Globus pallidus (tissue), 1 donor: ENCODE data around the gene ELK4.

ENCODE experiments used
- DNase-seq: peaks from one replicate; pipeline ENCODE4 v3.0.0-alpha.2; 2015; ENCODE audit warnings: low spot score

Gene ELK4

GRCh38 chr1:205580923-205581180 lies 51.0 kb downstream of the ELK4 start:
- no peak for DNase-seq

GRCh38 chr1:205580140-205580922 lies 51.5 kb downstream of the ELK4 start:
- DNase-seq: no peak

GRCh38 chr1:205579711-205580110 lies 52.1 kb downstream of the ELK4 start:
- no peak for DNase-seq

- DNase-seq: no peak
Observed at GRCh38 chr1:205578780-205579571, 52.8 kb downstream of the ELK4 start.

GRCh38 chr1:205577874-205578658 lies 53.7 kb downstream of the ELK4 start:
- no peak for DNase-seq

GRCh38 chr1:205576805-205577761 lies 54.7 kb downstream of the ELK4 start:
- DNase-seq: no peak

- DNase-seq: no peak
Observed at GRCh38 chr1:205576011-205576410, 55.8 kb downstream of the ELK4 start.

- no peak for DNase-seq
Observed at GRCh38 chr1:205575294-205575885, 56.4 kb downstream of the ELK4 start.

GRCh38 chr1:205572421-205572820 lies 59.4 kb downstream of the ELK4 start:
- no peak for DNase-seq

- DNase-seq: no peak
Observed at GRCh38 chr1:205571747-205572146, 60.1 kb downstream of the ELK4 start.

- DNase-seq: no peak
Observed at GRCh38 chr1:205570796-205571537, 60.8 kb downstream of the ELK4 start.

GRCh38 chr1:205570173-205570501 lies 61.7 kb downstream of the ELK4 start:
- DNase-seq: no peak

GRCh38 chr1:205569411-205570172 lies 62.2 kb downstream of the ELK4 start:
- DNase-seq: no peak

GRCh38 chr1:205568469-205569361 lies 63.1 kb downstream of the ELK4 start:
- no peak for DNase-seq

- DNase-seq: no peak
Observed at GRCh38 chr1:205568135-205568468, 63.7 kb downstream of the ELK4 start.

- no peak for DNase-seq
Observed at GRCh38 chr1:205567716-205568115, 64.1 kb downstream of the ELK4 start.

- DNase-seq: no peak
Observed at GRCh38 chr1:205565799-205566198, 66.0 kb downstream of the ELK4 start.

- no peak for DNase-seq
Observed at GRCh38 chr1:205563927-205564441, 67.8 kb downstream of the ELK4 start.
